ENCODE measurements around the gene PGRMC2. TPM values are rescaled to one million over a fixed set of nuclear protein-coding genes. Genes with fewer than 3 reads are reported as not detected.

The PGRMC2 gene
- total RNA-seq, 1 donor from 2014 or later = 60.9 TPM

DNA sequence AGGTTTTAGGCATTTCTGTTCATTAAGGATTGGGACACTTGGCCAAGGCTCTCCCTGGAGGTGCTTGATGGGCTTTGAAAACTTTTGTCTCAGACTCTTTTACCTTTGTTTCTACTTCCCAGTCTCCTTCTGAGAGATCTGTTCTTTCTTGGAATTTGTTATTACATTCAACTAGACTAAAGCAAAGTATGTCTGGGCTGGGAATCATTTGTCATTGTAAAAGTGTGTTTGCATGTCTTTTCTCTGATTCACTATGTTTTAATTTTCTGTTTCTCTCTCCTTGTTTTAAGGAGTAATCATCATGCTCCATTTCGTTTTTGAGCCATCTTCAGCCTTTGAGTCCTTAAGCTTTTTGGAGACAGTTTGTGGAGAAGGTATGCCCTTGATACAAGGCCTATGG is 12.2 kb upstream of the PGRMC2 start:
- ATAC-seq (no peak), DNase-seq (ENCODE audit: low spot score) (no peak)

DNA sequence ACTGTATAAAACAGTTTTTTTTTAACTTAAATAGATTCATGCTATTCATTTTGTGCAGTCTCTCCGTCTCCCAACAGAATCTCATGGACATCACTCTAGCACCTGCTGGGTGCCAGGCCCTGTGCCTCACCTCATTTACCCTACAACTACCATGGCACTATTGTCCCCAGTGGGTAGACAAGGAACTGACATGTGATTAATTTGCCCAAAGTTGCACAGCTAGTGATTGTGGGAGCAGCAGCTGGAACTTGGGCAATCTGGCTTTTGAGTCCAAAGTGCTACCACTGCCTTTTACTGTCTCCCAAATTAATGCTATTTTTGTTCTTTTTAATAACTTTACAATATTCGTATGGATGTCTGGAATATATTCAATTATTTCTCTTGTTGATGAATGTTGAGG is 11.2 kb upstream of the PGRMC2 start:
- ATAC-seq = peak; percentile 87
- no peak for DNase-seq (ENCODE audit: low spot score)

- ATAC-seq (peak; percentile 85), DNase-seq (ENCODE audit: low spot score) (no peak)
These were observed 10.6 kb upstream of the PGRMC2 start for GRCh38 chr4:128298146-128298758.

GRCh38 chr4:128295255-128295654 is 7.6 kb upstream of the PGRMC2 start:
- DNase-seq (ENCODE audit: low spot score) = no peak

DNA sequence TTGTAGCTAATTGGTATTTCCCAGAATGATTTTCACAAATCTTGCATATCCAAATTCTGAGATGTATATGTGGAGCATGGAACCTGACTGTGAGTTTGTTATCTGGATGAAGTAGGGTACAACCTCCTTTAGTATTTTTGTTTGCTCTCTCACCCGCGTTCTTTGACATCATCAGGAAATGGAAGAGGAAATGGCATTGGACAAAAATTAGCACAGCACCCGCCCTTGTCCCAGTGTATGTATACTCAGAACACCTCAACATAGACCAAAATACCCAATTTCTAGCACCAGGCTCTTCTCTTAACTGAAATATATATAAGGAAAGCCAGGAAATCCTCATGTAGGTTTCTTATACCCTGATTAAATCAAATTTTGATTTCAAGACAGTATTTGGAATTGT is 6.9 kb upstream of the PGRMC2 start:
- DNase-seq (ENCODE audit: low spot score) (no peak), ATAC-seq (no peak)

More at GRCh38 chr4:128295255-128295654, 7.6 kb upstream of the PGRMC2 start:
- ATAC-seq = no peak

GRCh38 chr4:128292349-128292748 is 4.7 kb upstream of the PGRMC2 start:
- ATAC-seq (peak; percentile 2), DNase-seq (ENCODE audit: low spot score) (no peak)

DNA sequence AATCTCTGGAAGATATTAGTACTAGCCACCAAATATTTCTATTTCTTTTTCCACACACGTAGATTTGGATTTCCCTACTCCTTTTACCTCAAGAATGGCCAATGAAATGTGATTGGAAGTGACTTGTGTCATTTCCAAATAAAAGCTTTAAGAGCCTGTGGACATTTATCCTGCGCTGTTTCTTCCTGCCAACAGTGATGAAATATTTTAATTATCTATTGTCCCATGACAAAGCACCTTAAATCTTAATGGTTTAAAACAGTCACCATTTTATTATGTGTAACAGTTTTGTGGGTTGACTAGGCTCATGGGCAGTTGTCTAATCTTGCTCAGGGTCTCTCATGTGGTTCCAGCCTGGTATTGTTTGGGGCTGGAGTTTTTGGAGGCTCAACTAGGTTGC is 3.5 kb upstream of the PGRMC2 start:
- DNase-seq (ENCODE audit: low spot score) (no peak), ATAC-seq (no peak)

DNA sequence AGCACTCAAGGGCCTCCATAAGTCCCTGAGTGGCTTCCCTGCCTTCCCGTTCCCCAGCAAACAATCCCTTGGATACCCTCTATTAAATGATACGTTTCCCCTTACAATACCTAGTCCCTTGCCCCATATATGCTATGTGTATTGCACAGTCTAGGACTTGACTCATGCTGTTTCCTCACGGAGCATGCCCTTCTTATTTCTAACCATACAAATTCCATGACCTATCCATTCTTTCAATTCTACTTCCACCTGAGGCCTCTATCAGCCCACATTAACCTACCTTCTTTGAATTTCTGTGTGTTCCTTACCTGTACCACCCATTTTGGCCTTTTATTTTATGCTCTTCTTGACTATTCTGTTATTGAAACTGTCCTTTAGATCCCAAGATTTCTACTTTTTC is 2.9 kb upstream of the PGRMC2 start:
- no peak for ATAC-seq
- DNase-seq (ENCODE audit: low spot score) = no peak

DNA sequence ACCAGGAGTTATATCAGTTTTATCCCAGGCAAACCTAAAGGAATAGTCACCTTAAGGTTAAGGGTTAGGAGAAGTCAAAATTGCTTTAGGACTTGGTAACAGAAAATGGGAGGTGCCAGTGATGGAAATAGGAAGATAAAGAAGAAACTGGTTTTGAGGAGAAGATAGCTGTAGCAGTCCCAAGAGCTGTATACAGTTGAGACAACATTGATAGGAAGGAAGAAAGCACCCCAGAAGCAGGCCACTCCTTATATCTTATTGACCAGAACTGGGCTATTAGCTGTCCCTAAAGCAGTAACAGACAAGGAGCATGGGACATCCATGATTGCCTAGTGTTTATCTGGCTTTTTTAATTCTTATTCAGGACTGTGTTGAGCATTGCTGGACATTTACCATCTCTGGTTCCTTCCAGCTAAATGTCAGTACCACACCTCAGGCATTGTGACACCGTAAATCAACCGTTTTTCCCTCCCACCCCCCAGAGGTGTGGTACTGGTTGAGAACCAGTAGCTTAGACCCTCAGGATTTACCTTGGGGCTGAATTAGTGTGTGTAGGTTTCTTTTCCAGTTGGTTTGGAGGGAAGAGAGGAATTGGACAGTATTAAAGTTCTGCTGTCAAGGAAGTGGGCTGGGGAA is 2.0 kb upstream of the PGRMC2 start:
- ATAC-seq (no peak), DNase-seq (ENCODE audit: low spot score) (no peak)

- no peak for ATAC-seq
- DNase-seq (ENCODE audit: low spot score) = no peak
These were observed 1.1 kb upstream of the PGRMC2 start for GRCh38 chr4:128288689-128289106.

- ATAC-seq (peak; percentile 80), DNase-seq (ENCODE audit: low spot score) (peak; percentile 99)
These were observed 467 bp upstream of the PGRMC2 start for GRCh38 chr4:128287871-128288688.

GRCh38 chr4:128286474-128287058 is 1.0 kb downstream of the PGRMC2 start:
- no peak for ATAC-seq
- no peak for DNase-seq (ENCODE audit: low spot score)

DNA sequence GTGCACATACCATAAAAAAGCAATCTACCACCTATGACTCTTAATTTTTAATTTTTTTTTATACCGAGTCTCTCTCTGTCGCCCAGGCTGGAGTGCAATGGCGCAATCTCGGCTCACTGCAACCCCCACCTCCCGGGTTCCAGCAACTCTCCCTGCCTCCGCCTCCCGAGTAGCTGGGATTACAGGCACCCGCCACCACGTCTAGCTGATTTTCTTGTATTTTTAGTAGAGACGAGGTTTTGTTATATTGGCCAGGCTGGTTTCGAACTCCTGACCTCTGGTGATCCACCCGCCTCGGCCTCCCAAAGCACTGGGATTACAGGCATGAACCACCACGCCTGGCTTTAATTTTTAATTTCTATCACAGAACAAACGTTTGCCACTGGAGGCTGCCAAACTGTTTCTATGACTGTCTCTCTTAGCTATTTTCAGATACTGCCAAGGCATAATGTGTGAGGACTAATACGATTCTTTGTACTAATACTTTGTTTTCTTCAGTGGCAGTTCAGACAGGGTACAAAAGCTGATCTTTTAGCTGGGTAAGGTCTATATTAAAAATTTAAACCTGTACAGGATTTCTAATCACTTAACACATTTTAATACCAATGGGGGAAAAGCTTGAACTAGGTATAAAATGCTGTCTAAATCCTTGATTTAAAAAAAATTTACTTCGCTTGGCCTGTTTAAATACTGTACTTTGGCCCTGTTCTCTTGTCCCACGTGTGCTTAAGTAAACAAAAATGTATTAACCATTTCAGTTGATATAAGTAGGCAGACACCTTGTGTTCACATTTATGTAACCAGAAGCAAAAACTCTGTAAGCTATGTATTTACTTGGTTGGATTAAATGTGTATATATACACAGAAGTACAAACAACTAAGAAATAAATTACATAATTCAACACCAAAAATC is 2.3 kb downstream of the PGRMC2 start:
- ATAC-seq (no peak), DNase-seq (ENCODE audit: low spot score) (no peak)

DNA sequence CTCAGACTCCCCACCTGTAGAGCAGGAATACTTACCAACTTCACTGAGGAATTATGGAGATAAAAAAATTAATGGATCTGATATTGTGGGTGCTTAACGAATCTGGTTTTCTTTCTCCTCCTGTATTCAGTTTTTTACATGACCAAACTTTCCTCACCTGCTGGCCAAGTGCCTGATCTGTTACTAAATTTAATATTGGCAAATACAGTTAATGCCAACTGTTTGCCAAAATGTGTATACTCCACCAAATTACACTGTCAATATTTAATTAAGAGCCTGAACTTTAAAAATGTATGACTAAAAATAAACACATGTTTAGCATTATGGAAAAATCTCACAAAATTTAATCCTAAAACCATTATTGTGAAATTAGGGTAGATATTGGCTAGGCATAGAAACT is 3.3 kb downstream of the PGRMC2 start:
- DNase-seq (ENCODE audit: low spot score) = no peak
- ATAC-seq = no peak

DNA sequence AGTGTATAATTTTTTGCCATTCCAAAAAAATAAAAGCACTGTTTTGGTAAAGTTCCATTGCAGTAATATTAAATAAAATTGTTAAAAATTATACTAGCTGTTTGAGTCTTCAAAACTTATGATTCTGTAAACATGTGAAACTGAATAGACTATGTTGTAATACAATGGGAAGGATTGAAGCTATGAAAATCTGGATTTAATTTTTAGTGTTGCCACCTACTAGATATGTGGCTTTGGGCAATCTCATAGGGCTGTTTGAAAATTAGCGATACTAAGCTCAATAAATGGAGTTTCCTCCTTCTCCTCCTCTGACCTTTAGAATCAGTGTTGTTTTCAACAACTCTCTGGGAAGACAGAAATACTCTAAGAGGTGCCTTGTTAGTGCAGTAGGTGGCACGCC is 4.5 kb downstream of the PGRMC2 start:
- DNase-seq (ENCODE audit: low spot score) (no peak), ATAC-seq (no peak)

GRCh38 chr4:128282516-128282915 is 5.1 kb downstream of the PGRMC2 start:
- ATAC-seq (peak; percentile 13), DNase-seq (ENCODE audit: low spot score) (no peak)

GRCh38 chr4:128281354-128281753 is 6.3 kb downstream of the PGRMC2 start:
- DNase-seq (ENCODE audit: low spot score) (no peak), ATAC-seq (no peak)

GRCh38 chr4:128279624-128280225 is 7.9 kb downstream of the PGRMC2 start:
- DNase-seq (ENCODE audit: low spot score) (no peak), ATAC-seq (no peak)

- ATAC-seq = no peak
These were observed 9.8 kb downstream of the PGRMC2 start for GRCh38 chr4:128277856-128278255.

GRCh38 chr4:128275346-128275745 is 12.3 kb downstream of the PGRMC2 start:
- DNase-seq (ENCODE audit: low spot score) = no peak
- no peak for ATAC-seq

More at GRCh38 chr4:128277856-128278255, 9.8 kb downstream of the PGRMC2 start:
- DNase-seq (ENCODE audit: low spot score) = no peak
